Astrocyte of the cerebellum (primary cell): ENCODE results near the gene NAA38.
A peak's percentile ranks its signal among the peaks of the same experiment; 100 is the strongest.

Experiments used
- DNase-seq: peaks from one replicate; pipeline ENCODE4 v3.0.0-alpha.2; 2011; ENCODE audit warnings: low read depth
- H3K4me3 ChIP-seq: 2 replicates; pipeline ENCODE4 v1.5.1; 2011; ENCODE audit warnings: mild to moderate bottlenecking, low read depth, low read length, moderate library complexity
- CTCF ChIP-seq: IDR thresholded peaks from 2 replicates; pipeline ENCODE4 v1.5.1; 2012; ENCODE audit warnings: low read length, low read depth, moderate library complexity, mild to moderate bottlenecking; ENCODE audit errors: missing control alignments
- in situ Hi-C: cut with HindIII; loops from 2 replicates; pipeline ENCODE4 v1.10.0; 2017; ENCODE audit warnings: low sequenced_read_pairs

The NAA38 gene

DNA sequence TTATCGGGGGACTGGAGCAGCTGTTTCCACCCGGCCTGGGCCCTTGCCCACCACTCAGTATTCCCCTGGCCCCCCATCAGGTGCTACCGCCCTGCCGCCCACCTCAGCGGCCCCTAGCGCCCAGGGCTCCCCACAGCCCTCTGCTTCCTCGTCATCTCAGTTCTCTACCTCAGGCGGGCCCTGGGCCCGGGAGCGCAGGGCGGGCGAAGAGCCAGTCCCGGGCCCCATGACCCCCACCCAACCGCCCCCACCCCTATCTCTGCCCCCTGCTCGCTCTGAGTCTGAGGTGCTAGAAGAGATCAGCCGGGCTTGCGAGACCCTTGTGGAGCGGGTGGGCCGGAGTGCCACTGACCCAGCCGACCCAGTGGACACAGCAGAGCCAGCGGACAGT lies 8.6 kb downstream of the NAA38 start:
- in situ Hi-C loops, result no loop called here
- TF ChIP-seq CTCF, result no peak
- no peak overlapping the region for H3K4me3 ChIP-seq
- DNase-seq, result no peak

GRCh38 chr17:7848131-7848579 lies 9.2 kb downstream of the NAA38 start:
- no peak for DNase-seq
- in situ Hi-C loops, result no loop called here
- H3K4me3 ChIP-seq, result no peak overlapping the region
- no peak for TF ChIP-seq CTCF

GRCh38 chr17:7846765-7847661 lies 10.3 kb downstream of the NAA38 start:
- no peak for TF ChIP-seq CTCF
- DNase-seq, result no peak
- in situ Hi-C loops, result no loop called here
- H3K4me3 ChIP-seq, result no peak overlapping the region

GRCh38 chr17:7846063-7846735 lies 11.2 kb downstream of the NAA38 start:
- in situ Hi-C loops, result no loop called here
- no peak for DNase-seq
- TF ChIP-seq CTCF, result no peak
- no peak overlapping the region for H3K4me3 ChIP-seq

DNA sequence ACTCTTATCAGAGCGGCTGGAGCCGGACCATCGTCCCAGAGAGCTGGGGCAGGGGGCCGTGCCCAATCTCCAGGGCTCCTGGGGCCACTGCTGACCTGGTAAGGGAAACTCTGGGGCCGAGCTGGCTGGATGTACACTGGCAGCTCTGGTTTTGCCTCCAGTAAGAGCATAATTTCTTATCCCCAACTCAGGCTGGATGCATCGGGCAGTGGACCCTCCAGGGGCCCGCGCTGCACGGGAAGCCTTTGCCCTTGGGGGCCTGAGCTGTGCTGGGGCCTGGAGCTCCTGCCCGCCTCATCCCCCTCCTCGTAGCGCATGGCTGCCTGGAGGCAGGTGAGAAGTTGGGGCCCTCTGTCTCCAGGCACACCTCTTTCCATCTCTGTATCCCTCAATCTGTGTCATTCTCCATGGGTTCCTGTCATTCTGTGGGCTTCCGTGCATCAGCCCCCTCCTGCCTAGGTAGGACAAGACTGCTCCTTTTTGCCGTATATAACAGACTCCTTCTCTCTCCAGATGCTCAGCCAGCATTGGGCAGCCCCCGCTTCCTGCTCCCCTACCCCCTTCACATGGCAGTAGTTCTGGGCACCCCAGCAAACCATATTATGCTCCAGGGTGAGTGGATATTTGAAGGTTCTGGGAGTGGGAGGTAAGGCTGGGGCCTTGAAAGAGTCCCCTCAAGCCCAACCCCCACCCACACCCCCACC lies 11.8 kb downstream of the NAA38 start:
- no peak for TF ChIP-seq CTCF
- DNase-seq, result no peak
- in situ Hi-C loops, result no loop called here
- H3K4me3 ChIP-seq, result peak overlapping the region; percentile 70
